ENCODE measurements around the gene SNAPC2. TPM values are rescaled to one million over a fixed set of nuclear protein-coding genes. Genes with fewer than 3 reads are reported as not detected.

The SNAPC2 gene
- total and polyA plus RNA-seq, 2 of the 13 experiments (the other 11 are each of a cell fraction or from before 2014, with no cell fraction given): 10.2 to 12.7 TPM

GRCh38 chr19:7900931-7901330 is 19.2 kb upstream of the SNAPC2 start:
- intact Hi-C loops (cut with micrococcal nuclease; ENCODE audit: unreplicated experiment): no loop called here
- 97% methylated on average over 3 of the region's 3 CpGs for WGBS (ENCODE audit: low lambda C conversion rate)
- FAIRE-seq (no peak), DNase-seq (ENCODE audit: low spot score) (no peak), ATAC-seq (no peak)
- ChIA-PET POLR2A (interaction anchor here (4.7 to 4.9 kb wide), 3 partner anchors 12 to 32 kb away, joined by 52 to 83 read pairs (median 75); partner anchors contain the start of genes LRRC8E and SNAPC2), CTCF (ENCODE audit: low intra/inter-chr PET ratio, low total read pairs) (no interaction called here)
- no peak overlapping the region for H3K4me3 ChIP-seq (replicated peaks in 1 of 3; ENCODE audit: insufficient read depth in 1 of 3, low read depth in 2 of 3, low read length in 3 of 3)
- H3K27me3 ChIP-seq (ENCODE audit: control insufficient read depth in 1 of 2, insufficient read depth in 2 of 2, low read length in 2 of 2): no peaks in the 10 kb centered on the region; a peak in 1 of 5 replicates
- TF ChIP-seq ZSCAN30 (CRISPR knock-in tag; IDR thresholded peaks at IDR 0.05) (no peak), ZNF597 (CRISPR knock-in tag; IDR thresholded peaks at IDR 0.05) (no peak), ZNF788 (CRISPR knock-in tag; IDR thresholded peaks at IDR 0.05; ENCODE audit: borderline replicate concordance) (no peak), HNRNPL (IDR thresholded peaks at IDR 0.05; ENCODE audit: low read depth, low read length) (no peak), NFYC (CRISPR knock-in tag; IDR thresholded peaks at IDR 0.05) (no peak), CHD4 (IDR thresholded peaks at IDR 0.05; ENCODE audit: borderline replicate concordance, low read length) (no peak), HMG20B (CRISPR knock-in tag; conservative IDR thresholded peaks at IDR 0.05) (no peak), FIP1L1 (IDR thresholded peaks at IDR 0.05; ENCODE audit: borderline replicate concordance, insufficient read depth, low read depth, low read length) (no peak), KMT2B (CRISPR knock-in tag; IDR thresholded peaks at IDR 0.05) (no peak)
- TF ChIP-seq, protein P1, sequence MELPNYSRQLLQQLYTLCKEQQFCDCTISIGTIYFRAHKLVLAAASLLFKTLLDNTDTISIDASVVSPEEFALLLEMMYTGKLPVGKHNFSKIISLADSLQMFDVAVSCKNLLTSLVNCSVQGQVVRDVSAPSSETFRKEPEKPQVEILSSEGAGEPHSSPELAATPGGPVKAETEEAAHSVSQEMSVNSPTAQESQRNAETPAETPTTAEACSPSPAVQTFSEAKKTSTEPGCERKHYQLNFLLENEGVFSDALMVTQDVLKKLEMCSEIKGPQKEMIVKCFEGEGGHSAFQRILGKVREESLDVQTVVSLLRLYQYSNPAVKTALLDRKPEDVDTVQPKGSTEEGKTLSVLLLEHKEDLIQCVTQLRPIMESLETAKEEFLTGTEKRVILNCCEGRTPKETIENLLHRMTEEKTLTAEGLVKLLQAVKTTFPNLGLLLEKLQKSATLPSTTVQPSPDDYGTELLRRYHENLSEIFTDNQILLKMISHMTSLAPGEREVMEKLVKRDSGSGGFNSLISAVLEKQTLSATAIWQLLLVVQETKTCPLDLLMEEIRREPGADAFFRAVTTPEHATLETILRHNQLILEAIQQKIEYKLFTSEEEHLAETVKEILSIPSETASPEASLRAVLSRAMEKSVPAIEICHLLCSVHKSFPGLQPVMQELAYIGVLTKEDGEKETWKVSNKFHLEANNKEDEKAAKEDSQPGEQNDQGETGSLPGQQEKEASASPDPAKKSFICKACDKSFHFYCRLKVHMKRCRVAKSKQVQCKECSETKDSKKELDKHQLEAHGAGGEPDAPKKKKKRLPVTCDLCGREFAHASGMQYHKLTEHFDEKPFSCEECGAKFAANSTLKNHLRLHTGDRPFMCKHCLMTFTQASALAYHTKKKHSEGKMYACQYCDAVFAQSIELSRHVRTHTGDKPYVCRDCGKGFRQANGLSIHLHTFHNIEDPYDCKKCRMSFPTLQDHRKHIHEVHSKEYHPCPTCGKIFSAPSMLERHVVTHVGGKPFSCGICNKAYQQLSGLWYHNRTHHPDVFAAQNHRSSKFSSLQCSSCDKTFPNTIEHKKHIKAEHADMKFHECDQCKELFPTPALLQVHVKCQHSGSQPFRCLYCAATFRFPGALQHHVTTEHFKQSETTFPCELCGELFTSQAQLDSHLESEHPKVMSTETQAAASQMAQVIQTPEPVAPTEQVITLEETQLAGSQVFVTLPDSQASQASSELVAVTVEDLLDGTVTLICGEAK (IDR thresholded peaks at IDR 0.05): no peak
- TF ChIP-seq, protein P1 (CRISPR knock-in tag; IDR thresholded peaks at IDR 0.05): no peak
- TF ChIP-seq, protein P2, sequence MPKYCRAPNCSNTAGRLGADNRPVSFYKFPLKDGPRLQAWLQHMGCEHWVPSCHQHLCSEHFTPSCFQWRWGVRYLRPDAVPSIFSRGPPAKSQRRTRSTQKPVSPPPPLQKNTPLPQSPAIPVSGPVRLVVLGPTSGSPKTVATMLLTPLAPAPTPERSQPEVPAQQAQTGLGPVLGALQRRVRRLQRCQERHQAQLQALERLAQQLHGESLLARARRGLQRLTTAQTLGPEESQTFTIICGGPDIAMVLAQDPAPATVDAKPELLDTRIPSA (CRISPR knock-in tag; IDR thresholded peaks at IDR 0.05; ENCODE audit: borderline replicate concordance): no peak
- TF ChIP-seq, protein P3, sequence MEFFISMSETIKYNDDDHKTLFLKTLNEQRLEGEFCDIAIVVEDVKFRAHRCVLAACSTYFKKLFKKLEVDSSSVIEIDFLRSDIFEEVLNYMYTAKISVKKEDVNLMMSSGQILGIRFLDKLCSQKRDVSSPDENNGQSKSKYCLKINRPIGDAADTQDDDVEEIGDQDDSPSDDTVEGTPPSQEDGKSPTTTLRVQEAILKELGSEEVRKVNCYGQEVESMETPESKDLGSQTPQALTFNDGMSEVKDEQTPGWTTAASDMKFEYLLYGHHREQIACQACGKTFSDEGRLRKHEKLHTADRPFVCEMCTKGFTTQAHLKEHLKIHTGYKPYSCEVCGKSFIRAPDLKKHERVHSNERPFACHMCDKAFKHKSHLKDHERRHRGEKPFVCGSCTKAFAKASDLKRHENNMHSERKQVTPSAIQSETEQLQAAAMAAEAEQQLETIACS (CRISPR knock-in tag; IDR thresholded peaks at IDR 0.05): no peak
- peaks cover 25% of the 10 kb centered on the region for H3K79me2 ChIP-seq (ENCODE audit: insufficient read depth, low read length)
- no TSS peak for BruUV-seq (replicated peaks)
- peaks cover 9 to 21% of the 10 kb centered on the region in 2 experiments; a peak in 3 of 5 replicates for H3K36me3 ChIP-seq (replicated peaks in 1 of 2; ENCODE audit: control insufficient read depth in 1 of 2, insufficient read depth in 2 of 2, low read length in 2 of 2)
- H4K20me1 ChIP-seq (ENCODE audit: insufficient read depth, low read length): peaks cover 10% of the 10 kb centered on the region; the same call in 1 of the 2 replicates
- in situ Hi-C loops (cut with HindIII; ENCODE audit: extremely low pct_ligation_motif_present, low pct_unique_long_range_greater_than_20kb): no loop called here
- H3K27ac ChIP-seq (ENCODE audit: extremely low read length, insufficient read depth, low read length): no peak overlapping the region
- no peak overlapping the region for H3K4me2 ChIP-seq (ENCODE audit: low read depth, low read length)
- H3K9me3 ChIP-seq (ENCODE audit: low read length): no peaks in the 10 kb centered on the region
- H3K9ac ChIP-seq (ENCODE audit: insufficient read depth, low read depth, low read length): no peak overlapping the region
- H2AFZ ChIP-seq (ENCODE audit: low read length): no peak overlapping the region
- peaks cover 55% of the 10 kb centered on the region for H3K4me1 ChIP-seq (ENCODE audit: insufficient read depth, low read length)
